ENCODE results near the gene RAPGEF2. TPM values are rescaled to one million over a fixed set of nuclear protein-coding genes. Genes with fewer than 3 reads are reported as not detected.

The RAPGEF2 gene
- total RNA-seq, 1 experiment from 2014 or later = 23.8 TPM

GRCh38 chr4:159279084-159279483 is 176.2 kb downstream of the RAPGEF2 start:
- no peak overlapping the region for H3K27ac Mint-ChIP-seq (ENCODE audit: unreplicated experiment)
- no peaks in the 10 kb centered on the region for H3K27me3 Mint-ChIP-seq (ENCODE audit: unreplicated experiment)
- no peak for TF ChIP-seq CTCF (IDR thresholded peaks at IDR 0.05; ENCODE audit: unreplicated experiment)
- H3K4me3 Mint-ChIP-seq (ENCODE audit: low read depth, unreplicated experiment) = no peak overlapping the region
- peaks cover 15% of the 10 kb centered on the region for H3K4me1 Mint-ChIP-seq (ENCODE audit: low read depth, unreplicated experiment)
- no peak for DNase-seq
- H3K36me3 Mint-ChIP-seq (ENCODE audit: insufficient read depth, unreplicated experiment) = no peaks in the 10 kb centered on the region
- no TSS peak for BruUV-seq (replicated peaks)
- intact Hi-C loops (cut with micrococcal nuclease; ENCODE audit: unreplicated experiment) = no loop called here
- CTCF ChIA-PET = no interaction called here
- no peaks in the 10 kb centered on the region for H3K9me3 Mint-ChIP-seq (ENCODE audit: low read depth, unreplicated experiment)

GRCh38 chr4:159280442-159281172 is 177.7 kb downstream of the RAPGEF2 start:
- Mint-ChIP-seq H3K36me3 (ENCODE audit: insufficient read depth, unreplicated experiment) (no peaks in the 10 kb centered on the region), H3K4me1 (ENCODE audit: low read depth, unreplicated experiment) (peaks cover 8% of the 10 kb centered on the region), H3K27ac (ENCODE audit: unreplicated experiment) (no peak overlapping the region), H3K27me3 (ENCODE audit: unreplicated experiment) (no peaks in the 10 kb centered on the region), H3K9me3 (ENCODE audit: low read depth, unreplicated experiment) (no peaks in the 10 kb centered on the region), H3K4me3 (ENCODE audit: low read depth, unreplicated experiment) (no peak overlapping the region)
- intact Hi-C loops (cut with micrococcal nuclease; ENCODE audit: unreplicated experiment) = no loop called here
- no TSS peak for BruUV-seq (replicated peaks)
- no peak for TF ChIP-seq CTCF (IDR thresholded peaks at IDR 0.05; ENCODE audit: unreplicated experiment)
- DNase-seq = no peak
- CTCF ChIA-PET = no interaction called here

GRCh38 chr4:159281771-159282170 is 178.9 kb downstream of the RAPGEF2 start:
- Mint-ChIP-seq H3K27me3 (ENCODE audit: unreplicated experiment) (no peaks in the 10 kb centered on the region), H3K36me3 (ENCODE audit: insufficient read depth, unreplicated experiment) (no peaks in the 10 kb centered on the region), H3K4me3 (ENCODE audit: low read depth, unreplicated experiment) (no peak overlapping the region), H3K9me3 (ENCODE audit: low read depth, unreplicated experiment) (no peaks in the 10 kb centered on the region), H3K4me1 (ENCODE audit: low read depth, unreplicated experiment) (peaks cover 8% of the 10 kb centered on the region), H3K27ac (ENCODE audit: unreplicated experiment) (no peak overlapping the region)
- no peak for TF ChIP-seq CTCF (IDR thresholded peaks at IDR 0.05; ENCODE audit: unreplicated experiment)
- CTCF ChIA-PET = no interaction called here
- intact Hi-C loops (cut with micrococcal nuclease; ENCODE audit: unreplicated experiment) = no loop called here
- no peak for DNase-seq
- no TSS peak for BruUV-seq (replicated peaks)

GRCh38 chr4:159282329-159282728 is 179.4 kb downstream of the RAPGEF2 start:
- peaks cover 8% of the 10 kb centered on the region for H3K4me1 Mint-ChIP-seq (ENCODE audit: low read depth, unreplicated experiment)
- TF ChIP-seq CTCF (IDR thresholded peaks at IDR 0.05; ENCODE audit: unreplicated experiment) = no peak
- CTCF ChIA-PET = no interaction called here
- no peaks in the 10 kb centered on the region for H3K9me3 Mint-ChIP-seq (ENCODE audit: low read depth, unreplicated experiment)
- no TSS peak for BruUV-seq (replicated peaks)
- no peaks in the 10 kb centered on the region for H3K27me3 Mint-ChIP-seq (ENCODE audit: unreplicated experiment)
- no peak for DNase-seq
- H3K36me3 Mint-ChIP-seq (ENCODE audit: insufficient read depth, unreplicated experiment) = no peaks in the 10 kb centered on the region
- no peak overlapping the region for H3K27ac Mint-ChIP-seq (ENCODE audit: unreplicated experiment)
- no peak overlapping the region for H3K4me3 Mint-ChIP-seq (ENCODE audit: low read depth, unreplicated experiment)
- intact Hi-C loops (cut with micrococcal nuclease; ENCODE audit: unreplicated experiment) = no loop called here
